ENCODE results near the gene SERINC4. TPM values are rescaled to one million over a fixed set of nuclear protein-coding genes. Genes with fewer than 3 reads are reported as not detected.
"Not testable (repeated sequence)": the region's sequence is repeated elsewhere in the genome, so short reads cannot be mapped to it uniquely, and the experiment has no call there.

Gene SERINC4

DNA sequence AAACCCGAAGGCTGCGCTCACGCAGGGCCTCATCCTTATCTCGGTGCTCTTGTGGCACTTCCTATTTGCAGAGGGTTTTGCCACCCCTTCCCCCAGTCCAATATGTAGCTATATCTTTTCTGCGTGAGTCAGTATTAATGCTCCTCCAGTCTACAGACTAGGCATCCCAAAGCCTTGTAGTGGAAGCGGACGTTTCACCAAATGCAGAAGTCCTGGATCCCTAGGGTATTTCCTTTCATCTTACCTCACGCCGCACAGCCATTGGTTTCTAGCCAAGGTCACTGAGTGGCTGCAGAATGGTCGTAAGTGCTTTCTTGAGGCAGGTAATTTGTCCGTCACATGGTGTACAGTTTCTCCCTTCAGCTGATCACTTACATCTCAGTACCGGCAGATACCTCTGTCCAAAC is 53.1 kb downstream of the SERINC4 start:
- H2BK120ac ChIP-seq (ENCODE audit: low read depth, low read length); H2BK12ac ChIP-seq (ENCODE audit: low read length); H3K4me1 ChIP-seq (ENCODE audit: control insufficient read depth in 2 of 2, insufficient read depth in 1 of 2, low read depth in 1 of 2, low read length in 2 of 2); H3K4ac ChIP-seq (ENCODE audit: low read length); H3K23ac ChIP-seq (ENCODE audit: low read depth, low read length, poor library complexity); H2BK15ac ChIP-seq (ENCODE audit: low read length); H3K79me1 ChIP-seq (ENCODE audit: low read depth, low read length); H4K91ac ChIP-seq (ENCODE audit: low read depth, low read length, poor library complexity); H2BK5ac ChIP-seq (ENCODE audit: low read length); H3K27me3 ChIP-seq (ENCODE audit: control insufficient read depth in 3 of 3, insufficient read depth in 3 of 3, low read depth in 1 of 3, low read length in 3 of 3); H3K14ac ChIP-seq (ENCODE audit: low read length); H3K9me3 ChIP-seq (replicated peaks in 1 of 2; ENCODE audit: control insufficient read depth in 2 of 2, insufficient read depth in 1 of 2, low read depth in 1 of 2, low read length in 2 of 2); H4K8ac ChIP-seq (ENCODE audit: low read depth, low read length); H2AK5ac ChIP-seq (ENCODE audit: low read depth, low read length): not testable (repeated sequence)
- peak overlapping the region; percentile 87 for H3K27ac ChIP-seq (replicated peaks; ENCODE audit: low read length)
- peak overlapping the region; percentile 70 to 95 for H3K4me3 ChIP-seq (ENCODE audit: low read length in 2 of 2)
- H3K9ac ChIP-seq (ENCODE audit: low read depth, low read length, poor library complexity), result peak overlapping the region; percentile 91
- H3K36me3 ChIP-seq (replicated peaks in 1 of 2; ENCODE audit: control insufficient read depth in 2 of 2, insufficient read depth in 2 of 2, low read length in 2 of 2), result peaks cover 2 to 32% of the 10 kb centered on the region in 2 donors
- peak overlapping the region; percentile 43 for H3K4me2 ChIP-seq (ENCODE audit: insufficient read depth, low read length, poor library complexity, severe bottlenecking)
- peak; percentile 0 for DNase-seq (ENCODE audit: low spot score)
- peak overlapping the region; percentile 92 for H2AFZ ChIP-seq (ENCODE audit: low read length)
- H3K18ac ChIP-seq (ENCODE audit: low read length), result peak overlapping the region; percentile 95
- no CpG with 5 or more reads among the region's 12 CpGs for WGBS, 2 donors (ENCODE audit: extremely low coverage in 2 of 2, insufficient read length in 2 of 2, insufficient replicate concordance in 1 of 2)

DNA sequence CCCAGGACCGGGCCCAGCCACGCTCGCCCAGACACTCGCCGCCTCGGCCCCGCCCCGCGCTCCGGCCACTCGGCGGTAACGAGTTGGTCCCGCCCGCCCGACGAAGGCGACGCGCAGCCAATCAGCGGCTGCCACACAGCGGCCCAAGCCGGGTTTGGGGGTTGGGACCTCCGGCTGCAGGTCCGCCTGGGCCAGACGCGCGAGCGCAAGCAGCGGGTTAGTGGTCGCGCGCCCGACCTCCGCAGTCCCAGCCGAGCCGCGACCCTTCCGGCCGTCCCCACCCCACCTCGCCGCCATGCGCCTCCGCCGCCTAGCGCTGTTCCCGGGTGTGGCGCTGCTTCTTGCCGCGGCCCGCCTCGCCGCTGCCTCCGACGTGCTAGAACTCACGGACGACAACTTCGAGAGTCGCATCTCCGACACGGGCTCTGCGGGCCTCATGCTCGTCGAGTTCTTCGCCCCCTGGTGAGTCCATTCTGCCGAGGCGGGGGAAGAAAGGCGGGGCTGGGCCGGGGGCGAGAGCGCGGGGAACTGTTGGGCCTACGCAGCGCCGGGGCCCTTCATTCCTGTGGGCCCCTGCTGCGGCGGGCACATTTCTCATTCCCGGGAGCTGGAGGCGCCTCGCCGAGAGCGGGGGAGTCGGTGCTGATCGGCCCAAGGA is 53.6 kb downstream of the SERINC4 start, which contains the start of gene PDIA3:
PDIA3 (plus strand) TSS at position 194 of the 658 bp plus-strand sequence; CDS start at position 296, 102 bp downstream.
- not testable (repeated sequence) for H2AK5ac ChIP-seq (ENCODE audit: low read depth, low read length); H2BK5ac ChIP-seq (ENCODE audit: low read length); H3K4ac ChIP-seq (ENCODE audit: low read length); H2BK15ac ChIP-seq (ENCODE audit: low read length); H3K9me3 ChIP-seq (replicated peaks in 1 of 2; ENCODE audit: control insufficient read depth in 2 of 2, insufficient read depth in 1 of 2, low read depth in 1 of 2, low read length in 2 of 2); H4K8ac ChIP-seq (ENCODE audit: low read depth, low read length); H2BK12ac ChIP-seq (ENCODE audit: low read length); H3K79me1 ChIP-seq (ENCODE audit: low read depth, low read length); H3K4me1 ChIP-seq (ENCODE audit: control insufficient read depth in 2 of 2, insufficient read depth in 1 of 2, low read depth in 1 of 2, low read length in 2 of 2); H3K27me3 ChIP-seq (ENCODE audit: control insufficient read depth in 3 of 3, insufficient read depth in 3 of 3, low read depth in 1 of 3, low read length in 3 of 3); H2BK120ac ChIP-seq (ENCODE audit: low read depth, low read length); H4K91ac ChIP-seq (ENCODE audit: low read depth, low read length, poor library complexity)
- peak within 1 kb of the TSS; percentile 87 for H3K27ac ChIP-seq (replicated peaks; ENCODE audit: low read length)
- H2AFZ ChIP-seq (ENCODE audit: low read length), result peak within 1 kb of the TSS; percentile 92
- peak within 1 kb of the TSS; percentile 91 for H3K9ac ChIP-seq (ENCODE audit: low read depth, low read length, poor library complexity)
- peak within 1 kb of the TSS; percentile 70 to 95 for H3K4me3 ChIP-seq (ENCODE audit: low read length in 2 of 2)
- DNase-seq (ENCODE audit: low spot score), result peak; percentile 89
- H3K14ac ChIP-seq (ENCODE audit: low read length), result peak within 1 kb of the TSS; percentile 75
- no CpG with 5 or more reads among the region's 84 CpGs for WGBS, 2 donors (ENCODE audit: extremely low coverage in 2 of 2, insufficient read length in 2 of 2, insufficient replicate concordance in 1 of 2)
- H3K23ac ChIP-seq (ENCODE audit: low read depth, low read length, poor library complexity), result peak within 1 kb of the TSS; percentile 89
- H3K4me2 ChIP-seq (ENCODE audit: insufficient read depth, low read length, poor library complexity, severe bottlenecking), result peak within 1 kb of the TSS; percentile 49
- peak within 1 kb of the TSS; percentile 95 for H3K18ac ChIP-seq (ENCODE audit: low read length)
- peaks cover 0 to 27% of the 10 kb centered on the region in 2 donors for H3K36me3 ChIP-seq (replicated peaks in 1 of 2; ENCODE audit: control insufficient read depth in 2 of 2, insufficient read depth in 2 of 2, low read length in 2 of 2)

Small RNAs within 50 kb of the gene (small RNA-seq; reads per million reads assigned to genes)
- gene MIR1282 (ENCODE audit: insufficient read depth), result not detected

Data from neuronal stem cell (in vitro differentiated cells).